CD4-positive, alpha-beta T cell treated with Interleukin-1 beta for 1 hour (primary cell): ENCODE results near the gene CS.
"Not testable (repeated sequence)": the region's sequence is repeated elsewhere in the genome, so short reads cannot be mapped to it uniquely, and the experiment has no call there.

Experiments used
- DNase-seq, 2 donors: peaks; one replicate each; pipeline ENCODE4 v3.0.0-alpha.2; 2020 to 2022

Gene CS

GRCh38 chr12:56299853-56300643 lies at the start of gene CS:
CS (minus strand) TSS chr12:56300330; CDS start chr12:56300201, 129 bp downstream.
- DNase-seq = peak; percentile 99

GRCh38 chr12:56348776-56349175 lies 48.6 kb upstream of the CS start:
- DNase-seq = no peak

- not testable (repeated sequence) for DNase-seq
These were observed 47.1 kb upstream of the CS start for GRCh38 chr12:56347255-56347654.

GRCh38 chr12:56346675-56347074 lies 46.5 kb upstream of the CS start:
- DNase-seq = no peak

DNA sequence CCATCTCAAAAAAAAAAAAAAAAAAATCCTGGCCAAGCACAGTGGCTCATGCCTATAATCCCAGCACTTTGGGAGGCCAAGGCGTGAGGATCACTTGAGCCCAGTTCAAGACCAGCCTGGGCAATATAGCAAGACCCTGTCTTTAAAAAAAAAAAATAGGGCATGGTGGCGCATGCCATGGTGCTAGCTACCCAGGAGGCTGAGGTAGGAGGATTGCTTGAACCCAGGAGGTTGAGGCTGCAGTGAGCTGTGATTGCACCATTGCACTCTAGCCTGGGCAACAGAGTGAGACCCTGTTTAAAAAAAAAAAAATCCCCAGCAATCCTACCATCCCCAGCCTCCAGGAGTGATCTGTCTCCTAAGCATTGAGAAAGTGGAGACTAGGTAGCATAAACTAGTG lies 42.2 kb upstream of the CS start:
- not testable (repeated sequence) for DNase-seq

DNA sequence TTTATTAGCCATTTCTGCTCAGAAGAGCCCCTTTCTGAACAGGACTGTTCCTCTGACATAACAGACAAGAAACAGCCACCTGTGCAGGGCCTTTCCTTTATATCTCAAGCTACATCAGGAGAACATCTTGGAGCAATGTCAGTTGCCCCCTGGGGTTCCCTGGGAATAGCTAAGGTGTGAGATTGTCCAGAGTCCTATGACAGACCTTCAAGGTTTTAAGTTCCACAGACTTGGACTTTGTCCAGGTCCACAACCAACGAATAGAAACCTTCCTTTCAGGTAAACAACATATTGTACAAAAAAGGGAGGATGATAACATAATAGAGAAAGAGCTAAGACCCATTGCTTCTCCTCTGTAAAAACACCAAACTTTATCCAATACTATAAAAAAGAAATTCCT lies 41.5 kb upstream of the CS start:
- no peak for DNase-seq

GRCh38 chr12:56339158-56339422 lies 39.0 kb upstream of the CS start:
- DNase-seq = no peak

- peak; percentile 89 to 91 for DNase-seq
These were observed 38.4 kb upstream of the CS start, which contains the start of gene IL23A for GRCh38 chr12:56338308-56339157. IL23A (plus strand) TSS chr12:56338884; CDS start chr12:56339045, 161 bp downstream.

DNA sequence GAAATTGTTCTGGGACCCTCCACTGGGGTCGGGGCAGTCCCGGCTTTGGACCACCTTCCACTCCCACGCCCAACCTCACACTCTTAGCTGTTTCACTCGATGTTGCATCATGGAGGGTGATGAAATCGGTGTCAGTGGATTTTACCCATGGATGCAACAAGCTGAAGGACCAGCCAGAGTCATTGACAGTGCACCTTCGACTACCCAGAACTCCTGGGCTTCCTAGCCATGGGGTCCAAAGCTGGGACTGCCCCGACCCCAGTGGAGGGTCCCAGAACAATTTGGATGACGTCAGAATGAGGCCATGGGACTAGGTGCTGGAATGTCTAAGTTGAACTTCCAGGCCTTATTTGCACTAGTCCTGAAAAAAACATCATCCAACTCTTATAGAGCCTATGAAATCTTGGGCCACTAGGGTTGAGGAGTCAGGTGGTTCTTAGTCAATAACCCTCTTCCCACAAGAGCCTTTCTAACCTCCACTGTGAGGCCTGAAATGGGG lies 37.7 kb upstream of the CS start:
- DNase-seq = peak in 1 of 2 donors; percentile 32

DNA sequence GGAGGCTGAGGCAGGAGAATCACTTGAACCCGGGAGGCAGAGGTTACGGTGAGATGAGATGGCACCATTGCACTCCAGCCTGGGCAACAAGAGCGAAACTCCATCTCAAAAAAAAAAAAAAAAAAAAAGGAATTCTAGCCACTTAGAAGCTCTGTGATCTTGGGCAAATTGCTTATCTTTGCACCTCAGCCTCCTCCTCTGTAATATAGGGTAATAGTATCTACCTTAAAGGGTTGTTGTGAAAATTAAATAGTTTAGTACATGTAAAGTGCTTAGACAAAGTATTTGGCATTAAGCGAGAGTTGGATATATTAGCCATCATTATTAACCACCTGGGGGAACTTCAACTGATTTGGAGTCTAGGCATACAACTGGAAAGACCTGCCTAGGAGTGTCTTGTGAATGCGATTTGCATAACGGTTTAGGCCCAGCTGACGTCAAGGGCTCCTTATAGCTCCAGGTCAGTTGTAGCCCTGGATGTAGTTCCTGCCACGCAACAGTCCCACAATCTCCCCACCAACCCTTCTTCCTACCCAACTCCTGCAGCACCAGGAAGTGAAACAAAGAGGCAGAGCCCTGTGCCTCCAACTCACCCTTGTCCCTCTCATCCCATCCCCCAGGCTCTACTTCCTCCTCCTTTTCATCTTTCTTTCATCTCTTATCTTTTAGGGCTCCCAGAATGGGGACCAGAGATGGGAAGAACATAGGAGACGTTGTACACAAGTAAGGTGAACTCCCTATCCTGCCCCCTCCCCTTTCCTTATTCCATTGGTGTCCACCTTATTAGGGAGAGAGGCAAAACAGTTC lies 36.4 kb upstream of the CS start:
- DNase-seq = peak in 1 of 2 donors; percentile 66

DNA sequence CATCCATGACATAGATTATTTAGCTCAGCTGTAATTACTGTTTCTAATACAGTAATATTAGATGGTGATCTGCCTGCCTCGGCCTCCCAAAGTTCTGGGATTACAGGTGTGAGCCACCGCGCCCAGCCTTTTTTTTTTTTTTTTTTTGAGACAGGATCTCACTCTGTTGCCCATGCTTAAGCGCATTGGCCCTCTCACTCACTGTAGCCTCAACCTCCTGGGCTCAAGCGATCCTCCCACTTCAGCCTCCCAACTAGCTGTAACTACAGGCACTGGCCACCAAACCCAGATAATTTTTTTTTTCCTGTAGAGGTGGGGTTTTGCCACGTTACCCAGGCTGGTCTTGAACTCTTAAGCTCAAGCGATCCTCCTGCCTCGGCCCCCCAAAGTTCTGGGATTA lies 35.4 kb upstream of the CS start:
- not testable (repeated sequence) for DNase-seq

GRCh38 chr12:56334490-56334793 lies 34.3 kb upstream of the CS start:
- DNase-seq = no peak

GRCh38 chr12:56333679-56334489 lies 33.8 kb upstream of the CS start, which contains the start of gene PAN2:
PAN2 (minus strand) TSS chr12:56334000; CDS start chr12:56333094, 906 bp downstream.
- DNase-seq = peak; percentile 96 to 97

DNA sequence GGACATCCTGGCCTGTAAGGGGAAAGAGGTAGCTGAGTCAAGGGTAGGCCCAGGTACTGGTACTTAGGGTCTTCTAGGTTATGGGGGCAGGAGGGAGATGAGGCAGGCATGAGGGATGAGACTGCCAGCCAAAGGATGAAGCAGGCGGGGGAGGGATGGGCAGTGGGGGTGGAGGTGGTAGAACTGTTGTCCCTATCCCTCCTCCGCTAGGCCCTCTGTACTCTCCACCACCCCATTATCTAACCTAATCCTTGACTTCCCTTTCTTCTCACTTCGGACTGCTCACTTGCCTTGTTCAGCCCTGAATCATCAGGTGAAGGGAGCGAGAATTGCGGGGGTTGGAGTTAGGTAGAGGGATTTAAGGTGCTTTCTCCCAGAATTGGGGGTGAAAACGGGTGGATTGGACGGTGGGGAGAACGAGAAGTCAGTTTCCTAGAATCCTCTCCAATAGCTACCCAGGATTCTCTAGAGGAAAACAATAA lies 33.1 kb upstream of the CS start:
- DNase-seq = no peak

GRCh38 chr12:56332512-56333196 lies 32.5 kb upstream of the CS start:
- no peak for DNase-seq

GRCh38 chr12:56330936-56331490 lies 30.9 kb upstream of the CS start:
- DNase-seq = no peak

- DNase-seq = no peak
These were observed 26.4 kb upstream of the CS start for GRCh38 chr12:56326533-56326932.

DNA sequence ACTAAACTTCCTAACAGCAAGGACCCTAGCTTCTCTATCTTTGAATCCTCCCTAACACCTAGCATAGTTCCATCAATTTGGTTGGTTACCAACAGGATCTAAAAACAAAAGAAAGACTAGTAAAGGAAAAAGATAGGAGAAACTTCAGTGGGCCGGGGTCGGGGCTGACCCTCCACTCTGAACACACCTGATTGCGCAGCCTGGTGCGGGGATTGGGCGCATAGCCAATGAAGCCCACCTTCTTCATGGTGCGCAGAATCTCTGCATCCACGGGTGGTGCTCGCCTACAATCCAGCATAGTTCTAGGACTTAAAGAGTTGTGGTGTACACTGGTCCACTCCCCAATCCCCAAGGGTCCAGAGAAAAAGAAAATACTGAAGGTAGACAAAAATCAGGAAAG lies 26.0 kb upstream of the CS start:
- no peak for DNase-seq

DNA sequence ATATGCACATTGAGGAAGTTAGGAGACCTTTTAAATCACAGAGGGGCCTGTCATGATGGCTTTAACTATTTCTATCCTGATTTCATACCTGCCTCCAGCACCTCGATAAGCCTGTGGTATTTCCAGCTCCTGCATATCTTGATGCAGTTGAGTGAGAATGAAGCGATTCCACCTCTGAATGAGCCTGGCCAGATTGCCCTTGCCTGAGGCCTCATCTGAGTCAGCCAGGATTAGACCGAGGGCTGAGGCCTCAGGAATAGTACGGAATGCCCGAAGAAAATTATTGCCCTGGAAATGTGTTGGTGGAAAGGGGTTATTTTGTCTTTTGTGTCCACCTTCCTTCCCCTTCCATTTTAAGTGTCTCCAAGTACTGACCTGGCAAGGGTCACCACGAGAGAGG lies 24.1 kb upstream of the CS start:
- DNase-seq = no peak

GRCh38 chr12:56321610-56322009 lies 21.5 kb upstream of the CS start:
- DNase-seq = not testable (repeated sequence)

GRCh38 chr12:56321027-56321426 lies 20.9 kb upstream of the CS start:
- peak in 1 of 2 donors; percentile 61 for DNase-seq
